HG02759 (cell line): ENCODE data around the gene PTPRM.

Experiments used
- ATAC-seq: cut with Tn5 transposase; IDR thresholded peaks from one replicate; pipeline ENCODE4 v1.9.1; 2021; ENCODE audit warnings: mild to moderate bottlenecking, moderate library complexity; ENCODE audit not compliant: unreplicated experiment

PTPRM gene

DNA sequence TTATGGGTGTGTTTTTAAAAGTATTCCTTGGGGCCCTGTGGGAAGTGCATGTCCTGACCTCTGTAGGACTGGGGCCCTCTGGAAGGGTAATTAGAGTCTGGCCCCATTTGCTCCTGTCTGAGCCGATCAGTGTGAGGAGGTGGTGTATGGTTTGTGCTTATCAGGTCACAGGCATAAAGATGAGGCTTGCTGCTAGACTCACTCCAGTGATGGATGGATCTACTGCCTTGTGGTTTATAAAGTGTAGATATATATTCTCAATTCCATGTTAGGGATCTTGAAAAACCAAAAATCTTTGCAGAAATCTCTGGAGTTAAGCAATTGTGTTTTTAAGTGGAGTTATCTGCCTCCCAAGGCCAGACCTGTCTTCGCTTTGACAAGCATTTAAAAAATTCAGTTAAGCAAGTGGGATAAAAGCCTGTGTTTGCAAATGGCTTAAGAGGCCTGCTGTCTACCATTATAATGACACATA, 182.4 kb downstream of the PTPRM start:
- ATAC-seq = no peak

GRCh38 chr18:7750095-7750663, 183.1 kb downstream of the PTPRM start:
- ATAC-seq = no peak

GRCh38 chr18:7750966-7751365, 183.8 kb downstream of the PTPRM start:
- ATAC-seq = no peak

- ATAC-seq = no peak
Measured at GRCh38 chr18:7754258-7754657, 187.1 kb downstream of the PTPRM start.

- no peak for ATAC-seq
Measured at GRCh38 chr18:7754725-7755181, 187.6 kb downstream of the PTPRM start.

DNA sequence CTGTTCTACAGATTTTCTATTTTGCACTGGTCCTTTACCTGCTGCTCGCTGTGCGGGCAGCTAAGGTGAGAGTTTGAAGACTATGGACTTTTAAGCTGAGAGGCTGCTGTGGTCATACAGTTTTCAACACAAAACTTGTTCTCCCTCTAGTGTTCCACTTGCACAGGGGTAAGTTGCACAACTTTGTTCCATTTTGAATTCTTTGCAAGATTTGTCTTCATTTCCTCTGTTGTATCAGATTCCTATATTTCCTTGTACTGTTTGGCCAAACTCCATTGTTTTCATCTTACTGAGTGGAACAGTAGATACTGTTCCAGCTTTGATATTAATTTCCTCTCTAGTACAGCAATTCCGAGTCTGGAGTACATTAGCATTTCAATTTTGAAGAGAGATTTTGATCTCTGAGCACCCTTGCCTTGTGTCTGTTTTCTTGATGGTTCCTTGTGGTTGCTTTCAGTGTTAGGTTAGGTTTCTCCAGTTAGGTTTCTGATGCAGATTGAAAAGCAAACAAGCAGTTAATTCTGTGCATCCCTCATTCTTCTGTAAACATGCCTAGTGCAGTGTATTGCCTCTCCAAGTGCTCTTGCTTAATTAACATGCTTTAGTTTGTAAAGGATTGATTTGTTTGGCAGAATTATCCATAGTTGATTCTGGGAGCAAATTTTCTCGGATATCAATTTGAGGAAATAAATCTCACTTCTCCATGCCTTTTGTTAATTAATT, 188.8 kb downstream of the PTPRM start:
- no peak for ATAC-seq

- no peak for ATAC-seq
Measured at GRCh38 chr18:7757175-7757574, 190.1 kb downstream of the PTPRM start.

GRCh38 chr18:7758764-7759163, 191.6 kb downstream of the PTPRM start:
- no peak for ATAC-seq

- no peak for ATAC-seq
Measured at GRCh38 chr18:7760967-7761948, 194.1 kb downstream of the PTPRM start.

GRCh38 chr18:7764405-7764804, 197.3 kb downstream of the PTPRM start:
- ATAC-seq = no peak

DNA sequence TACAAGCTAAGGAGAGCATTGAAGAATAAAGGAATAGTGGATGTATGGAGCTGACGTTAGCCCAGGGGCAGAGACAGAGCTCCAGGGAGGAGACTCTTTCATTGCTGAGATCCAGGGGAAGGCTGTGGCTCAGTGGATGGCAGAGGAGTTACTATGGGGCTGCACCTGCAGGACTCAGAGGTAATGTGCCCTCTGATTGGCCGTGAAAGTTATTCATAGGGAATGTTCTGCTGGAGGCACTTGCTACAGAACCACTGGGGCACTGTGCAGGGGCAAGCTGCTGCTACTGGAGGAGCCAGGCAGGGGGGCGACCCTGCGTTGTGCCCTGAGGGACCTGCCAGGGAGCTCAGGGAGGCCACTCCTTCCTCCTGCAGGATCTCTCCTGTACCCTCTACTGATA, 199.2 kb downstream of the PTPRM start:
- no peak for ATAC-seq

DNA sequence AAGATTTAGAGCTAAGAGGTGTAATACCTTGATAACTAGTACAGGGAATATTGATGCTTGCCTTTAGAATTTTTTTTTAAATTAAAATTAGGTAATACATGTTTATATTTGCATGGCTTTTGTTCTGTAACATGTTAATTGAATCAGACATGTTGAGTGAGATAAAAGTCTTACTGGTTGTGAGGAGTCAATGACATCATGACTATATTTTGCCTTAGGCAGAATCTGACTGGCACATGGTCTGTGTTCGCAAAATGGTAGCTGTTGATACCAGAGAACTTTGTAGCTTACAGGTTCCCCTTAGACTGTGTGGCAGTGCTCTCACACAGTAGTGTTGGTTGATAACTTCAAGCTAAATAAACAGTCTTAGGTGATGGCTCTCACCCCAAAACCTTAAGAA, 199.7 kb downstream of the PTPRM start:
- no peak for ATAC-seq

DNA sequence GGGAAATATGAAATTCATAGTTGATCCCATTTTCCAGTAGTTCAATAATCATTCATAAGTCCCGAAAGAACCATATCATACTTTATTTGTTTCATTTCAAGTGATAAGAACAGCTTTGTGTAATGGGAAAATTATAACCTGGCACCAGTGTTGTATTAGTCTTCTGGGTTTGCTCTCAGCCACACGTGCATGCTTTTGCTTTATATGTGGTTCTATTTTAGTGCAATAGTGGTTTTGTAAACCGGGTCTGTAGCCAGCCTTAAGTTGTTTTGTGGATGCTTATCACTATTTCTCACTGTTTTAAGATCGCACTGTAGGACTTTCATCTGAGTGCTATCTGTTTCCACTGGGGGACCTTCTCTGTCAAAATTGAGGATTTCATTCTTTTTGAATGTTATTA, 203.8 kb downstream of the PTPRM start:
- no peak for ATAC-seq

GRCh38 chr18:7772510-7772888, 205.4 kb downstream of the PTPRM start:
- ATAC-seq = no peak

DNA sequence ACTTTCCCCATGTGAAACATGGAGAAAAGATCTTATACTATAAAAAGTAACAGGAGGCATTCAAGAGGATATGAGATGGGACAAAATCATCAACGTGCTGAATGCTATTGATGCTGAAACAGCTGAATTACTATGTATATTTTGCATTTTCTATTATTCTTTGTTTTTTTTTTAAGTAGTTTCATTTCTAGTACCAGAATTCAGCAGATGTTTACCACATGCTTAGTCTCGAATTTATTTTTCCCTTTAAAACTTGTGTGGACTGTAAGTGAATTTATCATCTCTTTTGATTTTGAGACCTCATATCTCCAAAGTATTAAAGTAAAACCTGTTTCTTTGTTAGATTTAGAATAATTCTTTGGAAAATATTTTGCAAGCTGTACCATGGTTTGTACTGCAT, 205.8 kb downstream of the PTPRM start:
- ATAC-seq = no peak

- no peak for ATAC-seq
Measured at GRCh38 chr18:7775128-7775527, 208.0 kb downstream of the PTPRM start.

GRCh38 chr18:7775843-7776242, 208.7 kb downstream of the PTPRM start:
- no peak for ATAC-seq

DNA sequence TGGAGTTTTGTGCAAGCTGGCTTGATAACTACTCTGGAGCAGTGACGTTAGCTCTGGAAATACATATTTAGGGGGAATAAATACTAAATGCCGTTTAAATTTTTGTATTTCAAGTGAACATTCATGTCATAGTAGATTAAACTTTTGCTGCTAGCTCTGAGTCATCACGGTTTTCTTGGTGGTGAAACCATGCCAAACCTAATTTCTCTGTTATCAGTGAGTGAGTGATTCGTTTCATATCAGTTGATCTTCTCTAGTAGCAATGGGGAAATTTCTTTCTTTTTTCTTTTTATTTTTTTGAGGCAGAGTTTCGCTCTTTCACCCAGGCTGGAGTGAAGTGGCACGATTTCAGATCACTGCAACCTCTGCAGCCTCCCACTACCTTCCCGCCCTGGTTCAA, 211.1 kb downstream of the PTPRM start:
- no peak for ATAC-seq

DNA sequence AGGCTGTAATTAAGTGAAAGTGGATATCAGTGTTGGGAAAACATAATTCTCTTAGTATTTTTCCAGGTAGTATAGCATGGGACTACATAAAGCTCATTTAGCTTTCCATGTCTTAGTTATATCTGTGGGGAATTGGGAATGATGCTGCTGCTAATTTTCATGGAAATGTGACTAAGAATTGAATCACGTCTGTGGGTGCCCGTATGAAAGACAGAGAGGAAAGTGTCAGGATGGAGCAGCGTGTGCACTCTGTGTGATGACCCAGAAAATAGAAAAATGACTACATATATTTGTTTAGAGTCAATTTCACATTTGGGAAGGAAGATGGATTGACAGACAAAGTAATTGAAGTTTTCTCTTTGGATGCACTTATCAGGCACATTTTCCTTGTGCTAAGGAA, 212.1 kb downstream of the PTPRM start:
- ATAC-seq = no peak

GRCh38 chr18:7784171-7784570, 217.1 kb downstream of the PTPRM start:
- no peak for ATAC-seq

DNA sequence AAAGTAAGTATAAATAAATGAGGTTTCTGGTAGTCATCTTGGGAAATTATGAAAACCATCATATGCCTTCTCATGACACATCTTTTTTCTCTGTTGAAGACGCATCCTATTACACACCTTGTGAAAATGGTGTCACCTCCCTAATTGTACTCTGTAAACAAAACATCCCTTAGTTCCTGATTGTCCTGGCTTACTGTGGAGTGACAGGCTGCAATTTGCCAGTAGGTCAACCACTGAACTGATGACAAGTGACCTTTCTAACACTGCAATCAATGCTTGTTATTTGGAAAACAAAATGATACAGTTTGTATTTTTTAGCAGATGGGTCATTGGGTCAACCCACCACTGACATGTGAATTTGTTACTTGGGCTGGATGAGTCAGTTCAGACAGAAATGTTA, 219.5 kb downstream of the PTPRM start:
- no peak for ATAC-seq

DNA sequence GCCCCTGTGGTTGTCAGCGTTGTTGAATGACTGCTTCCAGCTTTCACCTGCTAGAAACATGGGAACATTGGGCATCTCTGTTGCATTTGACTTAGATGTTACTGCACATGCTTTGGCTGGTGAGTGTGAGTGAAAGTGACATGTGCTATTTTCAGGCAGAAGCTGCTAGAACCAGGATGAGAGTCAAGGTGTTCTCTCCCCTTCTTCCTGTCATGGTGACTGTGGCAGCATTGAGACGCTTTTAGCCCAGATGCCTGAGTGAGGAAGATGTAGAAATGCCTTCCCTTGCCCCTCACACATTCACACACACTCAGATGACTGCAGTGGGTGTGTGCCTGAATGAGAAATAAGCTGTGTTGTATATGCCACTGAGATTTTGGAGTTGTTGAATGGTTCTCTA, 220.2 kb downstream of the PTPRM start:
- no peak for ATAC-seq
